HG02840 (cell line): ENCODE data around the gene DCDC2.
"Not testable (repeated sequence)": the region's sequence is repeated elsewhere in the genome, so short reads cannot be mapped to it uniquely, and the experiment has no call there.

Source experiments
- ATAC-seq: cut with Tn5 transposase; IDR thresholded peaks from one replicate; pipeline ENCODE4 v1.9.1; 2021; ENCODE audit warnings: mild to moderate bottlenecking, moderate library complexity, moderate number of reproducible peaks; ENCODE audit not compliant: unreplicated experiment, low FRiP score

The DCDC2 gene

GRCh38 chr6:24157886-24158285 is 200.0 kb downstream of the DCDC2 start:
- no peak for ATAC-seq

GRCh38 chr6:24154121-24154520 is 203.7 kb downstream of the DCDC2 start:
- ATAC-seq, result no peak

GRCh38 chr6:24152014-24152413 is 205.8 kb downstream of the DCDC2 start:
- ATAC-seq, result no peak

DNA sequence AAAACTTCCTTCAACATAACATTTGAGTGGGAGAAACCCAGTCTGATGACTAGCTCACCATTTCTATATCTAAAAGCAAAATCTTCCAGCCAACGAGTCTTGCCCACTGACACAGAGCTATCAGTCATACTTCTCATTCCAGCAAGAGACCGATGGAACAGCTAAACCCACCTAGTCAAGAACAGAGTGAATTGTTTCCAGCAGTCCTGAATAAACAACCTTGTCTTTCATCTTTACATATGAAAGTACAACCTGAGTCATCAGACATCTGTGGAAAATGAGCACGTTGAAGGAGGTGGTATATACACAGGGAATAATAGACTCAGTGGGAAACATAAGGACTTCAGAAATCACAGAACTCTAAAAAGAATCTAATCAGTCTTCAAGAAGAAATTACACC is 208.0 kb downstream of the DCDC2 start:
- ATAC-seq, result no peak

DNA sequence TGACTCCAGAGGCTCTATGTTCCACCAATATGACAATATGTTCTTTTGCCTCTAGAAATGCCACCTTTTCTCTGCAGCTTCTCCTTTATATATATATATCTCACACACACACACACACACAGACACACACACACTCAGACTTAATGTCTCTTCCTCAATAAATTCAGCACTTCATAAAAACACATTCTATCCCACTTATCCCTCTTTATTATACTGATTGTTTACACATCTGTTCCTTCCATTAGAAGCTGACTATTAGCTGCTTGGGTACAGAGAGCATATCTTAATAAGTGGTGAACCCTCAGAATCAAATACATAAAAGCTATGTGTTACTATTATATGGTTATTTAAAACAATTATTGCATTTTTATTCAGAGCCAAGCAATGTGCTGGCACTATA is 208.6 kb downstream of the DCDC2 start:
- no peak for ATAC-seq

- no peak for ATAC-seq
Observed at GRCh38 chr6:24148684-24149083, 209.2 kb downstream of the DCDC2 start.

- ATAC-seq, result no peak
Observed at GRCh38 chr6:24148154-24148570, 209.7 kb downstream of the DCDC2 start.

DNA sequence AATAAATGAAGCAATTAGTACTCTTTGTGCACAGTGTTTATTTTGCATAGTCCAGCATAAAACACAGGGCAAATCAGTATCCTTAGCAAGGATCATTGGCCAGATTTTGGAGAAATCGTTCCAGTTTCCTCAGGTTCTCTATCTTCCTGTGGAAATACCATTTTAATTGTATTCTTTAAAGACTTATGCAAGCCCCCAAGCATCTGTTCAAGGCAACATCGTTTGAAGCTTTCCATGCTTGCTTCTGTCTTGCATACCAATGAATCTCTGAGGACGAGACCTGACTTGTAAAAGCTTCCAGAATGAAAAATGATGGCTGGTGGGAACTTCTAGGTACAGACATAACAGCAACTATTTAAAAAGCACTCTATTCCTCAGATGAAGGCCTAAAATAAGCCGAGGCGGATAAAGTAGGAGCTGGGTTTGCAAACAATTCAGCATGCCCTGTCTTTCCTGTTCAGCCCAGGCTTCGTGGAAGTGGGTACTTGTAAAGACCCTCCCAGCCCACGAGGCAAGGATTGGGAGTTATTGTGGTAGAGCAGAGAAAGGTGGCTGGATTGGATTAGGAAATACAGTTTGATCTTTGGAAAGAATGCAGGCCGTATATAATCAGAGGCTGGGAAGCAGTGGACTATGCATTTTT is 210.2 kb downstream of the DCDC2 start:
- ATAC-seq, result no peak

DNA sequence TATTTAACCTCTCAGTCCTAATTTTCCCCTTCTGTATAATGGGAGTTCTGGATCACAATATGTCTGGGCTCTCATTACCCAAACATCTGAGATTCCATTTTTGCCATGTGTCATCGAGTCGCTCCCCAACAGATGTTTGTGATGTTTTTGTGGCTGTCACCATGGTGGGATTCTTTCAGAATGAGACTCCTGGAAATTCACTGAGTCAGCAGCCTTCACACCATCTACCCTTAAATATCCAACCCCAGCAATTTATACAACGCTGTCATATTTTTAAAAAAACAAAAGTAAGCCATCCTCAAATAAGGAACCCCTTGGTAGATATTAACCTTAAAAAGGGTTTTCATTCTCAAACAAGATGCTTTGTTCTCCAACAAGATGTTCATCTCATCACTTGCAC is 211.0 kb downstream of the DCDC2 start:
- no peak for ATAC-seq

- no peak for ATAC-seq
Observed at GRCh38 chr6:24145690-24146131, 212.1 kb downstream of the DCDC2 start.

- not testable (repeated sequence) for ATAC-seq
Observed at GRCh38 chr6:24142733-24143132, 215.1 kb downstream of the DCDC2 start.

GRCh38 chr6:24140591-24140990 is 217.3 kb downstream of the DCDC2 start:
- ATAC-seq, result no peak

DNA sequence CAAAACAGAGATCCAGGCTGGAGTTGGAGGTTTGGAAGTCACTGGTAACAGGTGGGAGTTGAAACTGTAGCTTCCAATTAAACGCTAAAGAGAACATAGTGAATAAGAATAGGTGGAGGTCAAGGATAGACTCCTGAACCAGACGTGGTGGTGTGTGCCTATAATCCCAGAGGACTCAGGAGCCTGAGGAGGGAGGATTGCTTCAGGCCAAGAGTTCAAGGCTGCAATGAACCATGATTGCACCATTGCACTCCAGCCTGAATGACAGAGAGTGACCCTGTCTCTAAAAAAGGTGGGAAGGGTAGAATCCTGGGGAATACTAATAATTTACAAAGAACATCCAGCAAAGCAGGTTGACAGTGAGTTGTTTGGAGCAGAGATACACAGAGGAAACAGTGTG is 218.2 kb downstream of the DCDC2 start:
- no peak for ATAC-seq

GRCh38 chr6:24139080-24139479 is 218.8 kb downstream of the DCDC2 start:
- ATAC-seq, result no peak

GRCh38 chr6:24131751-24132150 is 226.1 kb downstream of the DCDC2 start:
- no peak for ATAC-seq

DNA sequence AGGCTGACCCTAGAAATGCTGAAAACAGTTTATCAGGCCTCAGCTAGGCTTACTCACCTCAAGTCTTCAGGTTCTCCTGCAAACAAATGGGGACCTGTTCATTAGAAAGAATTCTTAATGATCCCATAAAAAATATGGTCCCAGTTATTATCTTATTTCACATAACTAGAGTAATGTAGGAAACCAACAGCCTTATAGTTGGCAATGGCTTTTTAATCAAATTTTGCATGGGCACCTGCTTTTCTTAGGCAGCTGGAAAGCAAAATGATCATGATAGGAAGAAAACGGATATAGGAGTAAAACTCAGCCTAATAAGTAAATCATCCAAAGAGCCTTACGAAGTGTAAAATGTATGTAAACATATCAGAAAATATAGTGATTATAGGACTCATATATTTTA is 230.5 kb downstream of the DCDC2 start:
- no peak for ATAC-seq

GRCh38 chr6:24126586-24127192 is 231.2 kb downstream of the DCDC2 start:
- ATAC-seq, result no peak

DNA sequence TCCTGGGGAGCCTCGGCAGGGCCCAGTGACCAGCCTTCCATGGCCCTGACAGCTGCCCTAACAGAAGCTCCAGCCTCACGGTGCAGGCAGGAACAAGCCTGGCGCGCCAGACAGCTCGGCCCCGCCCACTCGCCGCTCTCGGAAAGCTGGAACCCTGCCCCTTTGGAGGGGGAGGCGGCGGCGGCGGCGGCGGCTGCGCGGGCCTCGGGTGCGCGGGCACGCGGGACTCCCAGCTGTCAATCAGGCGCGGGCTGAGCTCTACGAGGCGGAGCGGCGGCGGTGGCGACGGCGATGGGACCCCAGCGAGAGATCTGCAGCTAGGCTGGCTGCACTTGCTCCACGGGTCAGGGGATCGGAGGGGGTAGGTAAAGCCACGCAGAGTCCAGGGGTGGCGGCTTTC is 231.9 kb downstream of the DCDC2 start, which contains the start of gene NRSN1:
Gene NRSN1 (plus strand): TSS at position 236 of the 400 bp plus-strand sequence. CDS start 8,113 bp downstream, outside the sequence.
- no peak for ATAC-seq

GRCh38 chr6:24122139-24122538 is 235.7 kb downstream of the DCDC2 start:
- ATAC-seq, result no peak
